Measurements from ENCODE around the gene AKR7A3.
A peak's percentile ranks its signal among the peaks of the same experiment; 100 is the strongest.
"Not testable (repeated sequence)": the region's sequence is repeated elsewhere in the genome, so short reads cannot be mapped to it uniquely, and the experiment has no call there.

Gene AKR7A3

DNA sequence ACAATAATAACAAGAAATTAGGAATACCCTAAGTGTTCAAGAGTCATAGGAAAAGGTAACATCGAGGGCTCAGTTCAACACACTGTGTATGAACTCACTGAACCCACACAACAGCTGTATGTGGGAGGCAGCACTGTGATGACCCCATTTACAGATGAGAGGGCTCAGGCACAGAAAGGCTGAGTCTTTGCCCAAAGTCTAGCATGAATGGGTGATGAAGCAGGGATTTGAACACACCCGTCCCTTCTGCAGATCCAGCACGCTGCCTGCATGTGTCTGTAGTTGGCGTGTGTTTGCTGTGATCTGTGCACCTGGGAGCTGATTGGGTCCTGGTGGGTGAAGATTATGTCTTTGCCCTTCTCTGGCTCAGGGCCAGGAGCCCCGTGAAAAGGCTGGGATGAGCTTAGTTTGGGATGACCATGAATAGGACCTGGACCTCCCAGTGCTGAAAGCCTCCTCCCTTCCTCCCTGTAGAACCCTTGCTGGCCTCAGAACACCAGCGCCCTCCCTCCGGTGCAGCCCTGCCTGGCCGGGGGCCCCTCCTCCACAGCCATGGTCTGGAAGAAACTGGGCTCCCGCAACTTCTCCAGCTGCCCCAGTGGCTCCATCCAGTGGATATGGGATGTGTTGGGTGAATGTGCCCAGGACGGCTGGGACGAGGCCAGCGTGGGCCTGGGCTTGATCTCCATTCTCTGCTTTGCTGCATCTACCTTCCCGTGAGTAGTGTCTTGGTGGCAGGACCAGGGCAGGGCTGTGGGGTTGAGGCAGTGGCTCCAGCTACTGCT, 28.7 kb upstream of the AKR7A3 start:
- no peak for DNase-seq

DNA sequence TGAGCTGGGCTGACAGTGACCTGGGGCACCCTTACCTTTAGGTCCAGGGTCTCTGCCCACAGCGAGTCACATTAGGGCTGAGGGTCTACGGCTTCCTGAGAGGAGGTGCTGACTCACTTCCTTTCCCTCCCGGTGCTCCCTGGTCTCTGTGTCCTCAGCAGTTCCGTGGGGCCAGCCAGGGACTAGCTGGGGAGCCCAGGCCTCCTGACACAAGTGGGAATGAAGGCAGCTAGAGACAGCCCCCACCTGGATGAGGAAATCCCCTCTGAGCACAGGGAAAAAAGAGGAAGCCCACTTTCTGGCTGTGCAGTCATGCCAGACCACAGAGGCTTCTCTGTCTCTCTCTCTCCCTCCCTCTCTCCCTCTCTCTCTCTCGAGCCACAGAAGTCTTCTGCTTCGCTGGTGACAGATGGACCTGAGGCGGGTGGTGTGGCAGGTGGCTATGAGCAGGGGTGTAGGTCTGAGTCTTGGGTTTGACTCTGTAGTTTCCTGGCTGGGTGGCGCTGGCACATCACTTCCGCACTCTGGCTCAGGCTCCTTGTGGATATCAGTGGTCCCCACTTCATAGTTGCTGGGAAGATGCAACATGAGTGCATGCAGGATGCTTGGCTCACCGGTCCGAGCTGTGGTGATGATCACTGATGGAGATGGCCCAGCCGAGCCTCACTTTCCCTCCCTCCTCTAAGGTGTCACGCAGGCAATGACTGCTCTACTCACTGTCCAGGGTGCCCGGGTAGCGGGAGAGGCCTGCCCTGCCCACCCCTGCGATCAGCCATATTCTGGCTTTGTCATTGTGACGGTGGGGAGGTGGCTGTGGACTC, 27.0 kb upstream of the AKR7A3 start:
- DNase-seq, result peak; percentile 52

DNA sequence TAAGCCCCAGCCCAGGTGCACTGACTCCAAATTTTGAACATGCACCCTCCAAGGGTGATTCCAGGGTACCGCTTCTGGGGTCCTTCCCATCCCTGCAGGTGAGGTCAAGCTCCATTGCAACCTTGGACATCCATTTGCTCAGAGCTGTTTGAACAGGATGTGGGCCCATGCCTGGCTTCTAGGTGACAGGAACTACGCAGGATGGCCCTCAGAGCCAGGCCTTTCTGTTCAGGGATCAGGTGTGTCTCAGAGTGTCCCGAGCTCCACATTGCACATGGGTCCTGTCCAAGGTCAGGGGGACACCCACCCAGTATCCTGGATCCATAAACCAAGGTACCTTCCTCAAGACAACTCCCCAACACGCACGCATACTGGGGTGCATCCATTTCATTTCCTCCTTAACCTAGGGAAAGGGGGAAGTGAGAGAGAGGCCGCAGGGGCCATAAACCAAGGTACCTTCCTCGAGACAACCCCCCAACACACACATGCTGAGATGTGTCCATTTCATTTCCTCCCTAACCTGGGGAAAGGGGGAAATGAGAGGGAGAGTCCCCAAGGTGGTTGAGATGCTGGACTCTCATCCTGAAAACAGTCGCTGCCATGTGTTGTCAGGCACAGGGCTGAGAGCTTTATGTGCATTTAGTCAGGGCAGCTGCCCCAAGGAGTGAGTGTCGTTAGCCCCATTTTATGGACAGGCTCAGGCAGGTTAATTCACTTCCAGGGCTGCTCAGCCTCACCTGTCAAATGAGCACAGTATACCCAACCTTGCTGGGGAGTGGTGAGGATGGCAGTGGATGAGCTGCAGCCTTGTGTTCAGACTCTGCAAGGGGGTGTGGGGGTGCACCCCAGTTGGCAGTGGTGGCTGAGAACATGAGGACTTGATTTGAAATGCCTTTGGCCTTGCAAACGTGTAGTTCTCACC, 25.7 kb upstream of the AKR7A3 start:
- DNase-seq, result no peak

DNA sequence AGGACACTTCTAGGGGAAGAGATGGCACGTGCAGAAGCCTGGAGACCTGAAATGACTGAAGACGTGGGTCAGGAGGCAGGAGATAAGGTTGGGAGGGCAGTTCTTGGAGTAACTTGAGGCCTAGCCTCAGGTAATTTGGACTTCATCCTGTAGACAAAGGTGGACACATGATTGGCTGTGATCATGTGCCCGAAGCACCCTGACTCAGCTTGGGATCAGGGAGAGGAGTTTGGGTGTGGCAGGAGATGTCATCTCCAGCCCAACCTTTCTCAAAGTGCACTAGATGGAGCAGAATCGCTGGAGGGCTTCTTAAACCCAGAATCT, 25.0 kb upstream of the AKR7A3 start:
- no peak for DNase-seq

DNA sequence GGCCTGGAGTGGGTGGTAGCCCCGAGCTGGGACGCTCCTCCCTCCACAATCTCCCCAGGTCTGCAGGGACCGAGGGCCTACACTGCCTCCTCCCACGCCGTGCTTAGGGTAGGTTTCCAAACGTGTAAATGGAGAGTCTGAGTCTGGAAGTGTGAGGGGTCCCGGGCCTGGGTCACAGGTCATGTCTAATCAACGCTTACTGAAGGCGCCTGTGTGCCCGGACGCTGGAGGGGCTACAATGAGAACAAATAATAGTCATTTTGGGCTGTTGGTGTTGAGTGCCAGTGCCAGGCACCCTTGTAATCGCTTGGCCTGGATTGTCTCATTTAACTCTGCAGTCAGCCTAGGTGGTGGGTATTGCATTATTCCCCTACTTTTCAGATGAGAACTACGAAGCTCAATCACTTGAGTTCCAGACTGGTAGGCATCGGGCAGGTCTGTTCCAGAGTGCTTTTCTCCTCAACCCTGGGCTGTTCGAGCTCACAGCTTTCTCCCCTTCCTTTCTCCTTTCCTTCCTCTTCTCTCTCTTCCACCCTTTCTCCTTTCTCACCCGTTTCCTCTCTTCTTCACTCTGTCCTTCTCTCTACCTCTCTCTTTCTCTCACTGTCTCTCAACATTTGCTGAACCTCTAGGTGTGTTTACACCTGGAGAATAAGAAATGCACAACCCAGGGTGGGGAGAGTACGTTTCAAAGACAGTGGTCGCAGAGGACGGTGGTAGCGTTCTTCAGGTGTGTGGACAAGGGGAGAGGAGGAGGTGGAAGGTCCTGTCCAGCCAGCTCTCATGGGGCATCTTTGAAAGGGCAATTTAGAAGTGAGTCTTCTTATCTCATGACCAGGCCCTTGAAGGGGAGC, 24.4 kb upstream of the AKR7A3 start:
- no peak for DNase-seq

DNA sequence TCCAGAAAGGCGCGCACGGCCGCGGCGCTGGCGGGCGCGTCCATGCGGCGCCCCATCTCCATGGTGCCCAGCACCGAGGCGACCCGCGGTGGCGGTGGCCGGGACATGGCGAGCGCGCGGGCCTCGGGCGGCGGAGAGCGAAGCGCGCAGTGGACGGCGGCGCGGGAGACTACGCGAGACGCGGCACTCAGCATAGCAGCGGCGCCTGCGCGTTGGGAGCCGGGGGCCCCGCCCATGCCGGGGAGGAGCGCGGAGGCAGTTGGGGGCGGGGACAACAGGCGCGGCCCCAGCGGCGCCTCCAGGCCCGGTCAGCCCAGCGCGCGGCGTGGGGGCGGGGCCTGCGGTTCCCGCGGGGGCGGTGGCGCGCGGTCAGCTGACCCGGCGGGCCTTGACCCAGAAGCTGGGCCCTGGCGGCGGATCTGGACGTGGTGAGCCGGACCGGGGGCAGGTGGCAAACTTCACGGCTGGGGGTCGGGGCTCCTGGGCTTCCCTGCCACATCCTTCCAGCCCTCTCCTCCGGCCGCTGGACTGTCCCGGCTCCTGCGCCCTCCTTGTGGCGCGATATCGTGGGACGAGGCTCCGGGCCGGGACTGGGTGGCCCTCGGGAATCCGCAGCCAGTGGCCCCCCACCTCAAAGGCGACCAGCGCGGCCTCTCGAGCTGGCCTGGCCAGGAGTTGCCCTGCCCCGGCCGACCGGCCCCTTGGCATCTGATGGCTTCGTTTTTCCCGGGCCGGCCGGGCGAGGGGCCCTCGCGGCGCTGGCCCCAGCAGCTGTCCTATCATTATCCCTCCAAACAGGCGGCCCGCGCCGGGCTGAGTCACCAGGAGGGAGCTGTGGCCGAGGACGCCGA, 23.6 kb upstream of the AKR7A3 start, which contains the start of the genes AKR7A2 and SLC66A1:
Gene AKR7A2 (minus strand): TSS at position 214 of the 851 bp plus-strand sequence. CDS start 20 bp downstream, at position 194.
Gene SLC66A1 (plus strand): TSS at position 396 of the 851 bp plus-strand sequence. CDS start 5,352 bp downstream, outside the sequence.
- DNase-seq, result peak; percentile 92

DNA sequence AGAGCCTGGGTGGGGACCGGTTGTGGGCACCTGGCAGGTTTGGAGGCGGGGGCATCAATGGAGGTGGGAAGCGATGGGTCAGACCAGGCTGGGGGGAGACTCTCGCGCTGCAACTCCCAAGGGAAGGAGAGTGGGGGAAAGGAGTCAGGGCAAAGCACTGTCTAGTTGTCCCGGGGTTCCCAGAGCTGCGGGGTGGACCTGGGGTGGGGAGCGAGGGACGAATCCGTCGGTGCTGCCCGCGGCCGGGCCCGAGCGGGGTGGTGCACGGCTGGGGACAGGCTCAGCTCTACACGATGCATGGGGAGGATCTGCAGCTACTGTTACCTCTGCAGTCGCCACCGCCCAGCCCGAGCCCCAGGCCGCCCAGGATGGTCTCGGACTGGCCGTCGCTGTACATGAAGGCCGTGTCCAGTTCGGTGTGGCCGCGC, 22.9 kb upstream of the AKR7A3 start:
- DNase-seq, result no peak

DNA sequence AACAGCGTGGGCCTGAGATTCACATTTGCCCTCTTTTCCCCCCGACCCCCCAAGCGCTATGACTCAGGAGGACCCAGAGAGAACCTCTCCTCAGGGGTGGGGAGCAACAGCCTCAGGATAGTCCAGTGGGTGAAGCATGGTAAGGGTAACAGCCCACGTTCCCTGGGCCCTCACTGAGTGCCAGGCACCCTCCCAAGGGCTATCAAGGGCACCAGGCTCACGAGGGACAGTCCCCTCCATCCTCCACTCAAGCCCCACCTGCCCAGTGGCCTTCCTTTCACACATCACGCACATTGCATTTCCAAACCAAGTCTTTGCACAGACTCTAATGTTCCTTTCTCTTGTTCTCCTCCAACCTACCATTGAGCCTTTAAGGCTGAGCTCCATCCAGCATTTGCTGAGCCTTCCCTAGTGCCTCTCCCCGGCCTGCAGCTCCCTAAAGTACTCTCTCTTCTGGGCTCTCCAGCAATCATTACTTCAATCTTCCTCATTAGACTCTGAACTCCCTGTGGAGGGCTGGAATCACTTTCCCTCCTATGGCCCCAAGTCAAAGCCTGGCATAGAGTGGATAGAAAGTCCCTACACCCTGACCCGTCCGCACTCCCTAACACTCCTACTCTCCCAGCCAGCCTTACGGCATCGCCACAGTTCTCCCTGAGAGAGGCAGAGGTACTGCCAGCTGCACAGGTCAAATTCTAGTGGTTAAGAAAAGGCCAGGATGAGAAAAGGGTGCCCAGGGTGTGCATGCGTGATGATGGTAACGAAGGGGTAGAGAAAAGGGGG, 22.3 kb upstream of the AKR7A3 start:
- peak; percentile 5 for DNase-seq

DNA sequence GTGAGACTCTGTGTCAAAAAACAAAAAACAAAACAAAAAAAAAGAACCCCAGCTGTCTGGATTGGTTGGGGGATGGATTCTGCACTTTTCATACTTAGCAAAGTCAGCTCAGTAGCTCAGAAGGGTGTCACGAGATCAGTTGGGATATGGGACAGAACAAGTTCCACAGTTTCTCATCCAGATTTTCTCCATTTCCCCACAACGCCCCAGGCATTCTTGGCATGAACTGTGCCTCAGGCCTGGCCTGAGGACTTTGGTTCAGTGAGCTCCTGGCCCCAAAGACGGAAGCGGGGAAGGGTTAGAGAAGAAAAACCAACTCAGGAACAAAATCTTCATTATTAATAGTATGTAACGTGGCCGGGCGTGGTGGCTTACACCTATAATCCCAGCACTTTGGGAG, 21.5 kb upstream of the AKR7A3 start:
- DNase-seq, result no peak

DNA sequence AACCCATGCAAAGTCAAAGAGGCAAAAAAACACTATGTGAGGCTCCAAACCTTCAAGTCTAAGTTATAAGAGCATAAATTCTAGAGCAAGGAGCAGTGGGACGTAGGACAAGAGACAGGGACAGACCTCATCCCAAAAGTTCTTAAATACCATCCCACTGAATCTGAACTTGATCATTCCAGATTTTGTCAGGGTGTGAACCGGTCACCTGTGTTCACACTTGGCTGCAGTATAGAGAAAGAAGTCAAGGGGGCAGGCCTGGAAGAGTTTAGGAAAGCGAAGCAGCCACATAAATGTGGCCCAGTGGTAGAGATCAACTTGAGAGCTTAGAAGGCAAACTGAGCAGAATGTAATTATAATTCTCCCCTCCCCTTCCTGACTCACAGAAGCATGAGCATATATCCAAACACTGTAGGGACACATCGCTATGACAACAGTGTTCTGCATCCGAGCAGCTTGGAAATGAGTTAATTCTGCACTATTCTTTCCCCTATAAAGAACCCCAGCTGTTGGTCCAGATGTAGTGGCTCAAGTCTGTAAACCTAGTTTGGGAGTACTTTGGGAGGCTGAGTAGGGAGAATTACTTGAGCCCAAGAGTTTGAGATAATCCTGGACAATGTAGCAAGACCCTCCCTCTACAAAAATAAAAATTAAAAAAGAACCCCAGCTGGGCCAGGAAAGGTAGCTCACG, 20.7 kb upstream of the AKR7A3 start:
- peak; percentile 59 for DNase-seq

DNA sequence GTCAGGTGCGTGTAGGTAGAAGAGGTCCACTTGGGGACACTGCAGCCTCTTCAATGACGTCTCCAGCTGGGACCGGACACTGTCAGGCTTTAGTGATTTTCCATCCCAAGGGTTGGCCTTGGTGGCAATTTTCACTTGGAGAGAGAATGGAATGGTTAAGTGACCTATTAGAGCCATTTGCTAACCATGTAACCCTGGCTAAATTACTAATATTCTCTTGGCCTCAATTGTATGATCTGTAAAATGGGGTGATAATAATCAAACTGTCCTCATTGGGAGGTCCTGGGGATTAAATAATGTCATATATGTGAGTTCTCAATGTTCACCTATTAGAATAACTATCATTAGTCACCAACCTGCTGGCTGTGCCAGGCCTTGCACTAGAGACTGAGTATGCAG, 19.9 kb upstream of the AKR7A3 start:
- DNase-seq, result no peak

DNA sequence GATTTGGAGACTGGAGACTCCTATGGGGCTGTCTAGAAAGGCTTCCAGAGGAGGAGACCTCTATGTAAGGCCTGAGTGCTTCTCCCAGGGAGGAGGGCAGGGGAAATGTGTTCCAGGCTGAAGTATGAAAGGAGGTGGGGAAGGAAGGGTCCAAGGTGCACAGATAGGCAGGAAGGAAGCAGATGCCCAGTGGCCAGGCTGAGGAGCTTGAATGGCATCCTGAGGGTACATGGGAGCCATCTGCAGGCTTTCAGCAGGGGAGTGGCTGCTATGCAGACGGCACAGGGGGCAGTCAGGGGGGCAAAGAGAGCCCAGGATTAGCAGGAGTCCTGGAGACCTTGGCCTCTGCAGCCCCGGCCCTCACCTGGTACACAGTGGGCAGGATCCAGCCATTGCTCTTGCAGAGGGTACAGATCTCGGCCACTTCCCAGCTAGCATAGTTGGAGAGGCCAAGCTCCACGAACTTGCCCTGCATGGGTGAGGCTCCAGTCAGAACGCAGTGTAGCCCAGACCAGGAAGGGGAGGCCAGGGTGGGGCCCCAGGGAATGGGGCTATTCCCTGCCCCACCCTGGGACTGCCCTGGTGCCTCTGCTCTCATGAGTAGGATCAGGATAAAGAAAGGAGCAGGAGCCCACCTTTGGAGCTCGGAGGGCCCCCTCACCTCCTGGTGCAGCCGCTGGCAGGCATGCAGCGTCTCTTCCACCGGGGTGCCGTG, 19.4 kb upstream of the AKR7A3 start:
- DNase-seq, result no peak

DNA sequence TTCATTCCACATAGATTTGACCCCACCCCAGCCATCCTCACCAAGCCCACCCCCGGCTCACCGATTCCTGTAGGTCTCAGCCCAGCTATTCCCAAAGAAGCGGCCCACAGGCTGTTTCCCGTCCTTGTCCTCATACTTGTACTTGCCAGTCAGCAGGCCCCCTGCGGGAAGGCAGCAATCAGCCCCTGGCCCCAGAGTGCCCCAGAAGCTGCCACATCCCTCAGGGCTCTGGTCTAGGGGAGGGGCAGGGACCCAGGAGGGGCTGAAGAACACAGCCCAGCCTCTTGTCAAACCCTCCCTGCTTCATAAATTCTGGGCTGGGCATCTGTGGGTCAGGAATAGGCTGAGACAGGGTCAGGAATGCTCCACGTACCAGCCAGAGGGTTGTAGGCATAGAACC, 18.4 kb upstream of the AKR7A3 start:
- no peak for DNase-seq

DNA sequence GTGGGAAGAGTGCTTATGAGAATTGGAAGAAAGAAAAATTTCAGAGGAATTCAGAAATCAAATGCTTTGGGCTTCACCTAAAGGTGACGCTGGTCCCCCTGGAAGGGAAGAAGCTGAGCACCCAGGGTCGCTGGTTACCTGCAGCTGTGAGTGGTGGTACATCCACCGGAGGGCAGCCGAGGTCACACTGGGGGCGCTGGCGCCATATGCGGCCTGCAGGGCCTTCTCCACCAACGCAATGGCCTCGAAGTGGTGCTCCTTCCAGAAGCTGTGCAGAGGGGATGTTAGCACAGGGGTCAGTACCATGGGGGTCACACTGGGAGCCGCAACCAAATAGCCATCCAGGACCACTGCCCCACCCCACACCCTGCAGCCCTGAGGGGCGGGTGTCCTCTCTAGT, 17.3 kb upstream of the AKR7A3 start:
- DNase-seq, result no peak

DNA sequence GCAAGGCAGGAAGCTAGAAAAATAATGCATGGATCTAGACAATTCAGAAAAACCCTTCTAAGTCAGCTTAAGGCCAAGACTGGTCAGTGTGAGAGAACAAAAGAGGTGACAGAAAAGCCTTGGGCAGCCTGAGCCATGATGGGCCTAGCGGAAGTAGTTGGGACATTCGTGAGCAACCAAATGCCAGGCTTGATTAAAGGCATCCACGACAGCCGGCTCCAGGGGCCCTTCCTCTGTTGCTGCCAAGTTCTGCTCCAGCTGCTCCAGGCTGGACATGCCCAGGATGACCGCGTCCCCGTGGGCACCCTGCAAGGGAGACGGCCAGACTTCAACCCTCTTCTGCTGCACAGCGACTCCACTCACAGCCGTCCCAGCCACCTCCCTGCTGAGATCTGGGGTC, 15.5 kb upstream of the AKR7A3 start:
- DNase-seq, result not testable (repeated sequence)

DNA sequence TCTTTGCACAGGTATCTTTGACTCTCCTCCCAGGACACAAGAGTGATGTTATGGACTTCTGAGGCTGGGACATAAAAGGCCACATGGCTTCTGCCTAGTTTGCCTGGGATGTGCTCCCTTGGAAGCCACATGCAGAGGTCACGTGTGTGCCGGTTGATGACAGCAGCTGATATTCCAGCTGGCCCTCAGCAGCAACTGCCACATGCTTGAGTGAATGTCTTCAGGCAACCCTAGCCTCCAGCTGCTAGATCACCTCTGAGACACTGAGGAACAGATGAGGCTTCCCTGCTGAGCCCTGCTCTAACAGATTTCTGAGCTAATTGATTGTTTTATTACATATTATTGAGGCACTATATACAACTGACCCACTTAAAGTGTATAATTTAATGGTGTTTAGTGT, 11.6 kb upstream of the AKR7A3 start:
- no peak for DNase-seq

DNA sequence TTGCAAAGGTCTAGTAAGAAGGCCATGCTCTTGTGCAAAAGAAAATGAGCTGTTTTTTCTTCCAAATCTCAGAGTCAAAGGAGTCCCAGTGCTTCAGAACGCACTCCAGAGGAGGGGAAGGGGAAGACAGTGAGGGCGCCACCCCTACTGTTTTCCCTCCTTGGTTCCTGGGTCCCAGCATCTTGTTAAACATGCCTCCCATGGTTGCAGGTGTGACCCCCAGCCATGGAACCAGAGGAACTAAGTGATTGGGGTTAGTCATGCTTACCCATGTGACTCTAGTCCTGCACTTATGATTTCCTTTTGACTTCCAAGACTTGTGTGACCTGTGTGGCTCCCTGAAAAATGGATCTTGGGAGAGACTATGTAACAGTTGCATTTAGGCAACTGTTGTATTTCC, 6.1 kb upstream of the AKR7A3 start:
- no peak for DNase-seq

DNA sequence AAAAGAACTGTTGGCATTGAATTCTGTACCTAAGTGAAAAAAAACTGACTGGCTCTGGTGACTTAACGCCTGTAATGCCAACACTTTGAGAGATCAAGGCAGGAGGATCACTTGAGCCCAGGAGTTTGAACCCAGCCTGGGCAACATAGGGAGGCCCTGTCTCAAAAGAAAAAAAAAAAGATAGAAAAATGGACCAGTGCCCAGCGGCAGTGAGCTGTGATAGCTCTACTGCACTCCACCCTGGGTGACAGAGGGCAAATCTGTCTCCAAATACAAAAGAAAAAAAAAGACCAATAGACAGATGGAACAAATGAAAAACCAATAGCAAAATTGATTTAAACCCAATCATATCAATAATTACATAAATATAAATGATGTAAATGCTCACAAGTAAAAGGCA, 674 bp upstream of the AKR7A3 start:
- DNase-seq, result no peak
